ENCODE data around the gene GPX3. TPM values are rescaled to one million over a fixed set of nuclear protein-coding genes. Genes with fewer than 3 reads are reported as not detected.

The GPX3 gene
- total and polyA plus RNA-seq, 9 of the 15 experiments (the other 6 are each of a cell fraction or from before 2014, with no cell fraction given), result 0.25 to 0.86 TPM; not detected in 7

DNA sequence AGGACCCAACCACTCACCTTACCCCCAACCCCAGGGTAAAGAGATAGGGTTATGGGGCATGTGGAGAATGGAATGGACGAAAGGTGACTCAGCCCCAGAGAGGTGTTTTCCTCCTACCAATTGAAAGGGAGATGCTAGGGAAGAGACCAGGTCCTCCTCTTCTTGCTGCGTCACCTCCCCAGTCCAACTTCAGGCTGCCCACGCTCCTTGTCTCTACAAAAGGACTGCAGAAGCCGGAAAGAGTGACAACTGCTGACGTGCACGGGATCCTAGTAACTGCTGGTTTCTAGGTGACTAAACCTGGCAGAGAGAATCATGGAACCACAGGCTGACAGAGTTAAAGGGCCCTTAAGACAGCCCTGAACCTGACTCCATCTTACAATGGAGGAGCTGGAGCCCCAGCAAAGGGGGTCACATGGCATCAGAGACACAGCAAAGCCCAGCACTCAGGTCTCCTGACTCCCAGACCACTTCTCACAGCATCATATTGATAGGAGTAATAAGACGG lies 2.2 kb downstream of the GPX3 start:
- intact Hi-C loops (cut with micrococcal nuclease) (no loop called here), in situ Hi-C loops (cut with MboI) (no loop called here)
- H3K27ac ChIP-seq (ENCODE audit: extremely low read depth, low read depth, low read length), result peak overlapping the region; percentile 78
- DNase-seq (ENCODE audit: extremely low read depth in 1 of 4, low spot score in 3 of 4), result peak; percentile 50 to 80 (median 66)
- H3K9me1 ChIP-seq (ENCODE audit: control insufficient read depth, insufficient read depth, low read length), result no peaks in the 10 kb centered on the region
- BruUV-seq (replicated peaks), result no TSS peak
- POLR2A ChIA-PET, result interaction anchor here (0.6 kb wide), 1 partner anchor 26 kb away, joined by 3 read pairs; no protein-coding TSS in a partner anchor
- peak; percentile 66 for ATAC-seq
- peaks cover 33 to 43% of the 10 kb centered on the region in 2 experiments for H3K4me1 ChIP-seq (replicated peaks in 1 of 2; ENCODE audit: control insufficient read depth in 2 of 2, insufficient read depth in 2 of 2, low read length in 2 of 2)
- FAIRE-seq, result peak; percentile 86
- 24% methylated on average over 7 of the region's 7 CpGs for WGBS (ENCODE audit: insufficient coverage, low coverage, missing lambda C conversion rate)
- CTCF ChIA-PET (ENCODE audit: low intra/inter-chr PET ratio), result no interaction called here
- H4K20me1 ChIP-seq (replicated peaks; ENCODE audit: control insufficient read depth, insufficient read depth, low read length), result no peaks in the 10 kb centered on the region
- H3K27me3 ChIP-seq (ENCODE audit: control insufficient read depth in 2 of 2, insufficient read depth in 2 of 2, low read length in 2 of 2), result no peaks in the 10 kb centered on the region
- H3K36me3 ChIP-seq (ENCODE audit: control insufficient read depth, insufficient read depth, low read length), result no peaks in the 10 kb centered on the region; the same call in 2 of the 3 replicates
- H3K79me2 ChIP-seq (ENCODE audit: control insufficient read depth, insufficient read depth, low read length), result no peaks in the 10 kb centered on the region
- H3K9ac ChIP-seq (ENCODE audit: insufficient read depth in 1 of 2, low read depth in 2 of 2, low read length in 2 of 2), result peak overlapping the region; percentile 32 to 35; a peak in 2 of 4 replicates
- H3K9me3 ChIP-seq (replicated peaks; ENCODE audit: control insufficient read depth, insufficient read depth, low read depth, low read length), result no peaks in the 10 kb centered on the region
- peak overlapping the region; percentile 82 for H2AFZ ChIP-seq (ENCODE audit: low read depth, low read length)
- peak overlapping the region; percentile 51 for H3K4me2 ChIP-seq (ENCODE audit: insufficient read depth, low read length)
- H3K4me3 ChIP-seq, result no peak overlapping the region
- no peak for TF ChIP-seq RAD21 (CRISPR knock-in tag; conservative IDR thresholded peaks at IDR 0.05 in 1 of 2, IDR thresholded peaks at IDR 0.05 in 1 of 2)
- no peak for TF ChIP-seq ZNF408 (CRISPR knock-in tag; IDR thresholded peaks at IDR 0.05; ENCODE audit: low read depth)
- TF ChIP-seq ZNF668 (CRISPR knock-in tag; IDR thresholded peaks at IDR 0.05), result peak; percentile 16; the same call in 1 of the 2 replicates
- no peak for TF ChIP-seq DDX20 (tag; IDR thresholded peaks at IDR 0.05; ENCODE audit: low read depth)
- TF ChIP-seq YY1 (IDR thresholded peaks at IDR 0.05; ENCODE audit: borderline replicate concordance in 1 of 3, control insufficient read depth in 1 of 3, extremely low read depth in 1 of 3, insufficient read depth in 3 of 3, insufficient read length in 1 of 3, insufficient replicate concordance in 2 of 3, low read depth in 1 of 3, low read length in 2 of 3), result peak in 2 of 3 experiments; percentile 10 to 61
- no peak for TF ChIP-seq KLF6 (CRISPR knock-in tag; IDR thresholded peaks at IDR 0.05; ENCODE audit: borderline replicate concordance)
- TF ChIP-seq, protein P1, sequence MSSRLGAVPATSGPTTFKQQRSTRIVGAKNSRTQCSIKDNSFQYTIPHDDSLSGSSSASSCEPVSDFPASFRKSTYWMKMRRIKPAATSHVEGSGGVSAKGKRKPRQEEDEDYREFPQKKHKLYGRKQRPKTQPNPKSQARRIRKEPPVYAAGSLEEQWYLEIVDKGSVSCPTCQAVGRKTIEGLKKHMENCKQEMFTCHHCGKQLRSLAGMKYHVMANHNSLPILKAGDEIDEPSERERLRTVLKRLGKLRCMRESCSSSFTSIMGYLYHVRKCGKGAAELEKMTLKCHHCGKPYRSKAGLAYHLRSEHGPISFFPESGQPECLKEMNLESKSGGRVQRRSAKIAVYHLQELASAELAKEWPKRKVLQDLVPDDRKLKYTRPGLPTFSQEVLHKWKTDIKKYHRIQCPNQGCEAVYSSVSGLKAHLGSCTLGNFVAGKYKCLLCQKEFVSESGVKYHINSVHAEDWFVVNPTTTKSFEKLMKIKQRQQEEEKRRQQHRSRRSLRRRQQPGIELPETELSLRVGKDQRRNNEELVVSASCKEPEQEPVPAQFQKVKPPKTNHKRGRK (tag; IDR thresholded peaks at IDR 0.05), result no peak
- TF ChIP-seq, protein P2, sequence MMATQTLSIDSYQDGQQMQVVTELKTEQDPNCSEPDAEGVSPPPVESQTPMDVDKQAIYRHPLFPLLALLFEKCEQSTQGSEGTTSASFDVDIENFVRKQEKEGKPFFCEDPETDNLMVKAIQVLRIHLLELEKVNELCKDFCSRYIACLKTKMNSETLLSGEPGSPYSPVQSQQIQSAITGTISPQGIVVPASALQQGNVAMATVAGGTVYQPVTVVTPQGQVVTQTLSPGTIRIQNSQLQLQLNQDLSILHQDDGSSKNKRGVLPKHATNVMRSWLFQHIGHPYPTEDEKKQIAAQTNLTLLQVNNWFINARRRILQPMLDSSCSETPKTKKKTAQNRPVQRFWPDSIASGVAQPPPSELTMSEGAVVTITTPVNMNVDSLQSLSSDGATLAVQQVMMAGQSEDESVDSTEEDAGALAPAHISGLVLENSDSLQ (IDR thresholded peaks at IDR 0.05), result peak; percentile 82
- no peak for TF ChIP-seq ZNF212 (CRISPR knock-in tag; IDR thresholded peaks at IDR 0.05)
- no peak for TF ChIP-seq ZNF699 (CRISPR knock-in tag; IDR thresholded peaks at IDR 0.05; ENCODE audit: insufficient replicate concordance)
- TF ChIP-seq ZNF551 (CRISPR knock-in tag; IDR thresholded peaks at IDR 0.05), result no peak
- TF ChIP-seq MAFG (tag; conservative IDR thresholded peaks at IDR 0.05), result peak; percentile 70
- TF ChIP-seq, protein P3, sequence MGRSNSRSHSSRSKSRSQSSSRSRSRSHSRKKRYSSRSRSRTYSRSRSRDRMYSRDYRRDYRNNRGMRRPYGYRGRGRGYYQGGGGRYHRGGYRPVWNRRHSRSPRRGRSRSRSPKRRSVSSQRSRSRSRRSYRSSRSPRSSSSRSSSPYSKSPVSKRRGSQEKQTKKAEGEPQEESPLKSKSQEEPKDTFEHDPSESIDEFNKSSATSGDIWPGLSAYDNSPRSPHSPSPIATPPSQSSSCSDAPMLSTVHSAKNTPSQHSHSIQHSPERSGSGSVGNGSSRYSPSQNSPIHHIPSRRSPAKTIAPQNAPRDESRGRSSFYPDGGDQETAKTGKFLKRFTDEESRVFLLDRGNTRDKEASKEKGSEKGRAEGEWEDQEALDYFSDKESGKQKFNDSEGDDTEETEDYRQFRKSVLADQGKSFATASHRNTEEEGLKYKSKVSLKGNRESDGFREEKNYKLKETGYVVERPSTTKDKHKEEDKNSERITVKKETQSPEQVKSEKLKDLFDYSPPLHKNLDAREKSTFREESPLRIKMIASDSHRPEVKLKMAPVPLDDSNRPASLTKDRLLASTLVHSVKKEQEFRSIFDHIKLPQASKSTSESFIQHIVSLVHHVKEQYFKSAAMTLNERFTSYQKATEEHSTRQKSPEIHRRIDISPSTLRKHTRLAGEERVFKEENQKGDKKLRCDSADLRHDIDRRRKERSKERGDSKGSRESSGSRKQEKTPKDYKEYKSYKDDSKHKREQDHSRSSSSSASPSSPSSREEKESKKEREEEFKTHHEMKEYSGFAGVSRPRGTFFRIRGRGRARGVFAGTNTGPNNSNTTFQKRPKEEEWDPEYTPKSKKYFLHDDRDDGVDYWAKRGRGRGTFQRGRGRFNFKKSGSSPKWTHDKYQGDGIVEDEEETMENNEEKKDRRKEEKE (IDR thresholded peaks at IDR 0.05; ENCODE audit: borderline replicate concordance in 1 of 2, control insufficient read depth in 1 of 2, low read depth in 2 of 2, low read length in 1 of 2), result no peak

Measured in K562 (cell line).